B cell (primary cell): ENCODE results near the gene GFOD1. TPM values are rescaled to one million over a fixed set of nuclear protein-coding genes. Genes with fewer than 3 reads are reported as not detected.
"Not testable (repeated sequence)": the region's sequence is repeated elsewhere in the genome, so short reads cannot be mapped to it uniquely, and the experiment has no call there.

ENCODE experiments used
- ATAC-seq: fragments of 200-7000 bp; cut with Tn5 transposase; one replicate; pipeline ENCODE4 v1.10.0; 2021; ENCODE audit warnings: low read depth, mild to moderate bottlenecking, moderate number of reproducible peaks, moderate library complexity
- CTCF ChIA-PET: fragments of 350-600 bp; sonication (Branson Sonifier 250); formaldehyde crosslinking; loops from one replicate; lab custom pipeline; 2021; ENCODE audit warnings: antibody characterized with exemption, inconsistent platforms; lab: Charles Lee
- POLR2A ChIA-PET: fragments of 350-600 bp; sonication (Branson Sonifier 250); formaldehyde crosslinking; loops from one replicate; lab custom pipeline; 2021; ENCODE audit warnings: antibody characterized with exemption; lab: Charles Lee
- DNase-seq: peaks from one replicate; pipeline ENCODE4 v3.0.0; 2013
- H2AFZ ChIP-seq: 2 replicates; pipeline ENCODE4 v1.6.1; 2012; ENCODE audit warnings: mild to moderate bottlenecking, low read depth, low read length; ENCODE audit not compliant: insufficient read depth, poor library complexity, severe bottlenecking
- H3K27ac ChIP-seq, 2 donors: 1 replicate in 1 of 2; 2 replicates in 1 of 2; pipeline ENCODE4 v1.5.1; 2012 to 2013; ENCODE audit warnings: low read length in 2 of 2, mild to moderate bottlenecking in 2 of 2, moderate library complexity in 1 of 2
- H3K27me3 ChIP-seq, 4 experiments: fragments of 200-600 bp in 1 of 4; sonication (generic) in 1 of 4; replicated peaks in 1 of 4; 1 replicate in 2 of 4; 2 replicates in 2 of 4; pipeline versions ENCODE4 v1.6.1 to v1.7.0; 2013 to 2016; ENCODE audit warnings: low read length in 3 of 4, mild to moderate bottlenecking in 2 of 4, mixed read lengths in 1 of 4, moderate library complexity in 1 of 4; ENCODE audit not compliant: insufficient read depth in 4 of 4, control insufficient read depth in 3 of 4; ENCODE audit errors: control extremely low read depth in 1 of 4
- H3K36me3 ChIP-seq, 2 experiments: replicated peaks in 1 of 2; 1 replicate in 1 of 2; 2 replicates in 1 of 2; pipeline versions ENCODE4 v1.6.1 to v1.7.1; 2013; ENCODE audit warnings: low read length in 1 of 2; ENCODE audit not compliant: insufficient read depth in 2 of 2, control insufficient read depth in 1 of 2; ENCODE audit errors: control extremely low read depth in 1 of 2, extremely low read depth in 1 of 2
- H3K4me1 ChIP-seq, 2 donors: fragments of 200-600 bp in 1 of 2; sonication (generic) in 1 of 2; 1 replicate in 1 of 2; 2 replicates in 1 of 2; pipeline versions ENCODE4 v1.5.1 to v1.6.1; 2013 to 2017; ENCODE audit warnings: low read length in 2 of 2; ENCODE audit not compliant: control insufficient read depth in 2 of 2, insufficient read depth in 2 of 2
- H3K4me2 ChIP-seq: replicated peaks from 2 replicates; pipeline ENCODE3; 2012; ENCODE audit warnings: mild to moderate bottlenecking, low read depth, low read length; ENCODE audit not compliant: poor library complexity, severe bottlenecking
- H3K4me3 ChIP-seq, 5 experiments: fragments of 200-600 bp in 1 of 5; sonication (generic) in 1 of 5; 1 replicate in 3 of 5; 2 replicates in 2 of 5; pipeline versions ENCODE4 v1.5.1 to v1.7.0; 2011 to 2016; ENCODE audit warnings: low read length in 4 of 5, mild to moderate bottlenecking in 4 of 5, low read depth in 2 of 5, control low read depth in 1 of 5, moderate library complexity in 1 of 5; ENCODE audit not compliant: insufficient read depth in 1 of 5; ENCODE audit errors: control extremely low read depth in 1 of 5, extremely low read depth in 1 of 5
- H3K79me2 ChIP-seq: fragments of 200-600 bp; sonication (generic); one replicate; pipeline ENCODE4 v1.6.0; 2016; ENCODE audit warnings: low read length; ENCODE audit not compliant: control insufficient read depth, insufficient read depth
- H3K9ac ChIP-seq: fragments of 200-600 bp; sonication (generic); 2 replicates; pipeline ENCODE4 v1.6.1; 2017; ENCODE audit warnings: mild to moderate bottlenecking, low read length, moderate library complexity
- H3K9me3 ChIP-seq, 3 donors: one replicate each; pipeline versions ENCODE4 v1.6.1 to v1.7.1; 2013; ENCODE audit warnings: low read length in 2 of 3; ENCODE audit not compliant: control insufficient read depth in 2 of 3, insufficient read depth in 1 of 3; ENCODE audit errors: control extremely low read depth in 1 of 3
- H4K20me1 ChIP-seq: 2 replicates; pipeline ENCODE4 v1.6.0; 2012; ENCODE audit warnings: mild to moderate bottlenecking, low read length; ENCODE audit not compliant: insufficient read depth, control insufficient read depth, poor library complexity, severe bottlenecking
- H3K27ac Mint-ChIP-seq: one replicate; pipeline ENCODE4 v1.8.0; 2021; ENCODE audit warnings: mixed read lengths
- H3K27me3 Mint-ChIP-seq: one replicate; pipeline ENCODE4 v1.8.0; 2021; ENCODE audit warnings: mixed read lengths
- H3K4me1 Mint-ChIP-seq: one replicate; pipeline ENCODE4 v1.8.0; 2021; ENCODE audit warnings: mixed read lengths
- H3K4me3 Mint-ChIP-seq: one replicate; pipeline ENCODE4 v1.8.0; 2021; ENCODE audit warnings: mixed read lengths
- H3K9me3 Mint-ChIP-seq: one replicate; pipeline ENCODE4 v1.8.0; 2022; ENCODE audit warnings: mixed read lengths; ENCODE audit not compliant: insufficient read depth
- CTCF ChIP-seq: fragments of 200-600 bp; IDR thresholded peaks from one replicate; pipeline ENCODE4 v1.8.0; 2022; ENCODE audit warnings: antibody characterized with exemption, mild to moderate bottlenecking
- EZH2 ChIP-seq: IDR thresholded peaks from 2 replicates; pipeline ENCODE4 v1.6.1; 2012; ENCODE audit warnings: borderline replicate concordance, low read depth, mild to moderate bottlenecking, moderate library complexity, low read length; ENCODE audit not compliant: insufficient read depth, poor library complexity, severe bottlenecking
- WGBS: methylation state at CpG from one replicate; pipeline ENCODE4 v1.1.5; 2013; ENCODE audit warnings: missing lambda C conversion rate; ENCODE audit not compliant: insufficient coverage; 5-methylcytosine and 5-hydroxymethylcytosine counted together
- intact Hi-C: fragments of 100-400 bp; cut with micrococcal nuclease; formaldehyde crosslinking; loops from one replicate; pipeline ENCODE4 v1.10.0; 2022
- polyA plus RNA-seq: library from polyadenylated mRNA; depleted of rRNA; stranded (reverse); fragments of >200 nt; gene quantifications from 2 replicates; pipeline ENCODE4 v1.2.3, GENCODE V29; 2012
- total RNA-seq, 2 donors: library from RNA; stranded (reverse); fragments of 120-200 nt in 1 of 2; gene quantifications; 1 replicate in 1 of 2; 2 replicates in 1 of 2; pipeline versions ENCODE4 v1.2.3 to v1.2.4, GENCODE V29; 2013 to 2022

The GFOD1 gene
- total and polyA plus RNA-seq, 2 donors (not counting 1 experiment from before 2014, with no cell fraction given) = 8.3 to 42.4 TPM

DNA sequence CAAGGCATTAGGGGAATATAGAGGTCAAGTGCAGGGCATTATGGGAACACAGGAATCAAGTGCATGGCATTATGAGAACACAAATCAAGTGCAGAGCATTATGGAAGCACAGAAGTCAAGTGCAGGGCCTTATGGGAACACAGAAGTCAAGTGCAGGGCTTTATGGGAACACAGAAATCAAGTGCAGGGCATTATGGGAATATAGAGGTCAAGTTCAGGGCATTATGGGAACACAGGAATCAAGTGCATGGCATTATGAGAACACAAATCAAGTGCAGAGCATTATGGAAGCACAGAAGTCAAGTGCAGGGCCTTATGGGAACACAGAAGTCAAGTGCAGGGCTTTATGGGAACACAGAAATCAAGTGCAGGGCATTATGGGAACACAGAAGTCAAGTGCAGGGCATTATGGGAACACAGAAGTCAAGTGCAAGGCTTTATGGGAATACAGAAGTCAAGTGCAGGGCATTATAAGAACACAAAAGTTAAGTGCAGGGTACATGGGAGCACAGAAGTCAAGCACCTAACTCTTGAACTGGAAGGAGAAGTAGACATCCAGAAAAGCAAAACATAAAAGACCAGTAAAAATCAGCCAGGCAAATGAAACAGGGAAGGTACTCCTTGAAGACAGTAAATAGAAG lies 53.1 kb downstream of the GFOD1 start:
- H3K9me3 ChIP-seq, CTCF ChIA-PET, DNase-seq, intact Hi-C loops, H3K4me3 Mint-ChIP-seq, H4K20me1 ChIP-seq, H3K36me3 ChIP-seq, H3K27me3 Mint-ChIP-seq, ATAC-seq, H3K9ac ChIP-seq, H3K4me3 ChIP-seq, H3K27me3 ChIP-seq, H3K9me3 Mint-ChIP-seq: not testable (repeated sequence)
- H3K27ac Mint-ChIP-seq = peak overlapping the region; percentile 92
- H3K4me1 Mint-ChIP-seq = peaks cover 57% of the 10 kb centered on the region
- Histone ChIP-seq H3K79me2 (peaks cover 31% of the 10 kb centered on the region), H3K4me2 (peak overlapping the region; percentile 10), H2AFZ (peak overlapping the region; percentile 72), H3K4me1 (peaks cover 28 to 45% of the 10 kb centered on the region in 2 donors), H3K27ac (peak overlapping the region in 1 of 2 donors; percentile 61)
- POLR2A ChIA-PET = interaction anchor here (1.2 kb wide), 1 partner anchor 20 kb away, joined by 3 read pairs; no protein-coding TSS in a partner anchor

- DNase-seq (peak; percentile 40), ATAC-seq (peak; percentile 36)
- peak overlapping the region; percentile 58 to 61 for H3K27ac ChIP-seq
- no peak for TF ChIP-seq CTCF
- TF ChIP-seq EZH2 = no peak
- H3K9me3 Mint-ChIP-seq = peaks cover 3% of the 10 kb centered on the region
- intact Hi-C loops = no loop called here
- peaks cover 33 to 51% of the 10 kb centered on the region in 2 donors for H3K4me1 ChIP-seq
- H3K4me2 ChIP-seq = peak overlapping the region; percentile 10
- H3K27ac Mint-ChIP-seq = peak overlapping the region; percentile 92
- no peaks in the 10 kb centered on the region for H3K36me3 ChIP-seq
- peaks cover 59% of the 10 kb centered on the region for H3K4me1 Mint-ChIP-seq
- no peaks in the 10 kb centered on the region for H3K9me3 ChIP-seq
- no peaks in the 10 kb centered on the region for H3K27me3 ChIP-seq
- peaks cover 27% of the 10 kb centered on the region for H3K79me2 ChIP-seq
- H3K9ac ChIP-seq = no peak overlapping the region
- H4K20me1 ChIP-seq = no peaks in the 10 kb centered on the region
- ChIA-PET POLR2A (interaction anchor here (1.2 kb wide), 1 partner anchor 20 kb away, joined by 3 read pairs; no protein-coding TSS in a partner anchor), CTCF (interaction anchor here (1.0 kb wide), 1 partner anchor 89 kb away, joined by 3 read pairs; no protein-coding TSS in a partner anchor)
- H2AFZ ChIP-seq = peak overlapping the region; percentile 72
- H3K27me3 Mint-ChIP-seq = no peaks in the 10 kb centered on the region
- H3K4me3 Mint-ChIP-seq = peak overlapping the region; percentile 32
- H3K4me3 ChIP-seq = no peak overlapping the region
- WGBS = 15% methylated on average over 4 of the region's 5 CpGs
Observed at GRCh38 chr6:13433709-13434121, 53.7 kb downstream of the GFOD1 start.
